Mononuclear cell (primary cell): Measurements from ENCODE around the gene KLF2. TPM values are rescaled to one million over a fixed set of nuclear protein-coding genes. Genes with fewer than 3 reads are reported as not detected.

ENCODE experiments used
- H3K27me3 ChIP-seq: 2 replicates; pipeline ENCODE4 v1.6.0; 2011; ENCODE audit warnings: low read length, control low read depth; ENCODE audit not compliant: insufficient read depth
- H3K4me1 ChIP-seq: 2 replicates; pipeline ENCODE4 v1.5.1; 2011; ENCODE audit warnings: mild to moderate bottlenecking, low read length, control low read depth; ENCODE audit not compliant: insufficient read depth
- H3K4me3 ChIP-seq: 2 replicates; pipeline ENCODE4 v1.5.1; 2011; ENCODE audit warnings: mild to moderate bottlenecking, low read length, moderate library complexity
- H3K9me3 ChIP-seq: 2 replicates; pipeline ENCODE4 v1.5.1; 2011; ENCODE audit warnings: low read depth, mild to moderate bottlenecking, control low read depth, low read length
- total RNA-seq: library from RNA; depleted of rRNA; stranded (reverse); fragments of >200 nt; gene quantifications from one replicate; pipeline ENCODE4 v1.2.3, GENCODE V29; 2012

KLF2 gene
- total RNA-seq, 1 donor = 184 TPM

DNA sequence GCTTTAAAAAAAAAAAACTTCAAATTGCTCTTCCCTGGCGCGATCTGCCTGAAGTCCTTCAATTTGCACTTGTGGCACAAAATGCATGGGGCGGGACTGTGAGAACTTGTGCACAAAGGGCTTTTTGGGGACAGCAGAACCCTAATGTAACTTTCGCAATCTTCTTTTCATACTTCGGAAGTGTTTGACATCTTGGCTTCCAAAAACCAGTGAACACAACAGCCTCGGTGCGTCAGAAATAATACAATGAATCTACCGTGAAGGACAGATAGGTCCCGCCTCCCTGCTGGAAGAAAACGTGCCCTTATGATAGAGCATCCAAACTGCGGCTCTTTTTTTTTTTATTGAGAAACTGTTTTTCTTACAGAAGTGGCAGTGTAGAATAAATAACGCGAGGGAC, 36.6 kb downstream of the KLF2 start:
- Histone ChIP-seq H3K4me3 (no peak overlapping the region), H3K9me3 (no peaks in the 10 kb centered on the region), H3K27me3 (no peaks in the 10 kb centered on the region), H3K4me1 (peaks cover 86% of the 10 kb centered on the region)

- H3K4me1 ChIP-seq = peaks cover 86% of the 10 kb centered on the region
- H3K9me3 ChIP-seq = no peaks in the 10 kb centered on the region
- no peaks in the 10 kb centered on the region for H3K27me3 ChIP-seq
- H3K4me3 ChIP-seq = no peak overlapping the region
Observed at GRCh38 chr19:16361926-16362325, 37.3 kb downstream of the KLF2 start.

GRCh38 chr19:16363133-16363851, 38.7 kb downstream of the KLF2 start:
- Histone ChIP-seq H3K9me3 (no peaks in the 10 kb centered on the region), H3K4me3 (no peak overlapping the region), H3K27me3 (no peaks in the 10 kb centered on the region), H3K4me1 (peaks cover 100% of the 10 kb centered on the region)

DNA sequence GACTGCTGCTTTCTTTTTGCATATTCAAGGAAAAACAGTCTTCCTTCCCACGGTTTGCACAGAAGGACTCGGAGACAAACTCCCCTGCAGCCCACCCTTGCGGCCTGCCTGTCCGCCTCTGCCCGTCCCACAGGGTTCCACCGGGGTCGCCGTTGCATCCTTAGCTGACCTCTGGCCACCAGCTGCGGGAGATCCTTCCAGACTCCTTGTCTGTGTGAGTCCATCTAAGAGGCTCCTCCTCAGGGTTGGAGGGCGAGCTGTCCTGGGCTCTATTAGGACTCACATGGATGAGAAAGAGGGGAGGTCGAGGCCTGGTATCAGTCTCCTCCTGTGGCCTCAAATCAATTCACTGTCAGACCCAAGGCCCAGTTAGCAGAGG, 39.2 kb downstream of the KLF2 start:
- H3K4me3 ChIP-seq = no peak overlapping the region
- no peaks in the 10 kb centered on the region for H3K9me3 ChIP-seq
- H3K27me3 ChIP-seq = no peaks in the 10 kb centered on the region
- peaks cover 100% of the 10 kb centered on the region for H3K4me1 ChIP-seq

GRCh38 chr19:16364231-16364865, 39.7 kb downstream of the KLF2 start:
- no peaks in the 10 kb centered on the region for H3K9me3 ChIP-seq
- no peak overlapping the region for H3K4me3 ChIP-seq
- H3K27me3 ChIP-seq = no peaks in the 10 kb centered on the region
- H3K4me1 ChIP-seq = peaks cover 100% of the 10 kb centered on the region

GRCh38 chr19:16365300-16365996, 40.8 kb downstream of the KLF2 start:
- H3K4me3 ChIP-seq = no peak overlapping the region
- H3K9me3 ChIP-seq = no peaks in the 10 kb centered on the region
- H3K4me1 ChIP-seq = peaks cover 100% of the 10 kb centered on the region
- H3K27me3 ChIP-seq = no peaks in the 10 kb centered on the region

DNA sequence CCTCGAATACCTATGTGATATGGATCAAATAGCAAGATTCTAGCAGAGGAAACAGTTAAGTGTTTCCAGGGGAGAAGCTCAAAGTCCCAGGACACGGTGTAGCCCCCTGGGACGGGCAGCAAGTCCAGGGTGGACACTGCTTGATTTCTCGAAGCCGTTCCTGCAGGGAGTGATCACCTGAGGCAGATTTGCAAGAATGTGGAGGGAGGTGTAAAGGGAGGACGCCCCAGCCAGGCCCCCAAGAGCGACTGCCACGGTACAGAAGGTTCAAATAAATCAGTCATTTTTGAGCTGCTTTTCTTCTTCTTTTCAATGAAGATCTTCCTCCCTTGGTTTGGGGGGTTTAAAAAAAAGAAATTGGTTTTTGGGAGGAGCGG, 41.4 kb downstream of the KLF2 start:
- Histone ChIP-seq H3K27me3 (no peaks in the 10 kb centered on the region), H3K9me3 (no peaks in the 10 kb centered on the region), H3K4me3 (no peak overlapping the region), H3K4me1 (peaks cover 100% of the 10 kb centered on the region)

DNA sequence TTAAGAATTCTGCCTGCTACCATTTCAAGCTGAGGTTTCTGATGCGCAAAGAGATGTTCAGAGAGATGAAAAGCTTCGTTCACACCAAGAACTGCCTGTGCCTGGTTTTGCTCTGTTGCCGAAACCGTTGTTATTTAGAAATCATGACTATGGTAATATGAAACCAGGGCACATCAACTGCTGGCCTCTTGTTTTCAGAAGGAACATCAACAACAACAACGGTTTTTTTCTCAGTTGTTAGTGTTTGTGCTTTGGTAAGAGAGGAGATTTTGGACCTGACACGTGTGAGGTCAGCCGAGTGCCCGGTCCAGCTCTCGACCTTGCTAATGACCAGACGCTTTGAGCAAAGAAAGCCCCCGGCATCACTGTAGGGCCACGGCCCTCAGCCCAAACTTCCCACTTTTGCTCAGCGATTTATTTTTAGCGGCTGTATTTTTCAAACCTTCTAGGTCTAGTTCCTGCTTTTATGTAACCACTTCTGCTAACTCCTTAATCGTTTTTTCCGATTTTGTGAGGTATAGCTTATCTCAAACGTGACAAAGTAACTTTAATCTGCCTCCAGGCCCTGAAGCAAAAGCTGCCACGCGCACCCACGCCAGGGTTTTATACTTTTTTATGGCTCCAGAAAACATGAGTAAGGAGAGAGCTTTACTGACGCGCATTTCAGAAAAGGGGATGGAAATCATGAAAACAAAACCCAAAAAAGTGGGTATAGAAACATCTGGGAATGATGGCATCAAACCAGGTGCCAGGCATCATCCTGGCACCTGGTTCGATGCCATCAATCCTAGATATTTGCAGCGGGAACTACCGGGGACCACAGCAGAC, 42.0 kb downstream of the KLF2 start:
- H3K27me3 ChIP-seq = no peaks in the 10 kb centered on the region
- H3K9me3 ChIP-seq = no peaks in the 10 kb centered on the region
- peaks cover 100% of the 10 kb centered on the region for H3K4me1 ChIP-seq
- H3K4me3 ChIP-seq = peak overlapping the region; percentile 18

- Histone ChIP-seq H3K4me3 (peak overlapping the region; percentile 18), H3K9me3 (no peaks in the 10 kb centered on the region), H3K4me1 (peaks cover 100% of the 10 kb centered on the region), H3K27me3 (no peaks in the 10 kb centered on the region)
Observed at GRCh38 chr19:16367261-16367683, 42.6 kb downstream of the KLF2 start.

DNA sequence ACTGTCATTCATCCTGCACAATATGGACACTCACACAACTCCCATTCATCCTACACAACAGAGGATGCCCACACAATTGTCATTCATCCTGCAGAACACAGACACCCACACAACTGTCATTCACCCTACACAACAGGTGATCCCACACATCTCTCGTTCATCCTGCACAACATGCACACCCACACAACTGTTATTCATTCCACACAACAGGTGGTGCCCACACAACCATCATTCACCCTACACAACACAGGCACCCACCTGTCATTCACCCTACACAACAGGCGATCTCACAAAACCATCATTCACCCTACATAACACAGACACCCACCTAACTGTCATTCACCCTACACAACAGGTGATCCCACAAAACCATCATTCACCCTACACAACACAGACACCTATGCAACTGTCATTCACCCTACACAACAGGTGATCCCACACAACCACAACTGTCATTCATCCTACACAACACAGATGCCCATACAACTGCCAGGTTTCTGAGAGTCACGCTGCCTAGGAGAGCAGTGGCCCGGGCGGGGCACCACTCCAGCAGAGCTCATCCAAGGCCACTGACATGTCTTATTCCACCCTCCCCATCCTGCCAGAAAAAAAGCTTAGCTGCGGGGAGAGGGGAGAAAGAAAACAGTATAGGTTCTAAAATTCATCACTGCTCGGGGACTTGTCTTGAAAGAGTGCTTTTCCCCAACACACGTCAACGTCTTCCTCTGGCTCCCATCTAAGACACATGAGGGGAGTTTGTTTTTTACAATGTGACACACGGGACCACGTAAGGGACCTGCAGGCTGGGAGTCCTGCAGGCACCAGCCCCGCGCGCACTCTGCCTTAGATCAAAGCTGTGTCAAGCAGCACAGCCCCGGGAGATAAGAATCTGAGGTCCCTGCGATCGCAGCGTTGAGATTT, 44.0 kb downstream of the KLF2 start:
- Histone ChIP-seq H3K4me3 (no peak overlapping the region), H3K9me3 (no peaks in the 10 kb centered on the region), H3K27me3 (no peaks in the 10 kb centered on the region), H3K4me1 (peaks cover 100% of the 10 kb centered on the region)

- Histone ChIP-seq H3K27me3 (no peaks in the 10 kb centered on the region), H3K9me3 (no peaks in the 10 kb centered on the region), H3K4me3 (no peak overlapping the region), H3K4me1 (peaks cover 100% of the 10 kb centered on the region)
Observed at GRCh38 chr19:16369306-16369663, 44.7 kb downstream of the KLF2 start.

DNA sequence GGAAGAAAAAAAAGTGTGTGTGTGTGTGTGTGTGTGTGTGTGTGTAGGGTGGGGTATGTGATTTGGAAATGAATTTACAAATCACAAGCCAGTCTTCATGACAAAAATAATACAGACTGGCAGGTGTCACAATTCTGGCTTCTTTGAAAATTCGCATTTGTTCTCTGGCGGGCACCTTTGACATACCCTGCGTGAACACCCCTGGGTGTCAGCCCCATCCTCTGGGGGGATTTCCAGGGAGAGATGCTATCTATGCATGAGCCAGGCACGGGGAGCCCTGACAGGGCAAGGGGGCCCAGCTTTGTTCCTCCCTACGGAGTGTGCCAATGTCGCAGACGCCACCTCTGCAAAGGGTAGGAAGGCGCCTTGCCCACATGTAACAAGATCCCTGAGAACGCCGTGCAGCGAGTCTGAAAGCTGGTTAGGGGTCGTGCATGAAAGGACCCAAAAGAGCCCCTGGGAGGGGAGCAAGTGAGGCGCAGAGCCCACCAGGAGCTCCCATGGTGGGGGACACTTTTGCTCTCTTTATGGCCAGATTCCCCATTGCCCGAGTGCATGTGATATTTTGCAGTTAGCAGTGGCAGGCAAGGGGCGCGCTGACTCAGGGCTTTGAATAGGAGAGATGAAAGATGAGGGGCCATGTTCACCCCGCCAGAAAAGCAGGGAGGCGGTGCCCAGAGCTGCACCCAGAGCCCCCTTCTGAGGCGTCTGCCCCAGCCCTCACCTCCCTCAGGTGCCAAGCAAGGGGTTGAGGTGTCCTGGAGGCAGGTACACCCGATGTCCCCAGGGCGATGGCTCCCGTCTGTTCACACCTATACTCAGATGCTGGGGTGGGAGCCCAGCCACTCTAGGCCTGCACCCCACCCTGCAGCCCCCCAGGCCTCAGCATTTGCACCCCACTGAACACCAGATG, 45.3 kb downstream of the KLF2 start:
- H3K4me3 ChIP-seq = no peak overlapping the region
- H3K27me3 ChIP-seq = no peaks in the 10 kb centered on the region
- no peaks in the 10 kb centered on the region for H3K9me3 ChIP-seq
- peaks cover 100% of the 10 kb centered on the region for H3K4me1 ChIP-seq

DNA sequence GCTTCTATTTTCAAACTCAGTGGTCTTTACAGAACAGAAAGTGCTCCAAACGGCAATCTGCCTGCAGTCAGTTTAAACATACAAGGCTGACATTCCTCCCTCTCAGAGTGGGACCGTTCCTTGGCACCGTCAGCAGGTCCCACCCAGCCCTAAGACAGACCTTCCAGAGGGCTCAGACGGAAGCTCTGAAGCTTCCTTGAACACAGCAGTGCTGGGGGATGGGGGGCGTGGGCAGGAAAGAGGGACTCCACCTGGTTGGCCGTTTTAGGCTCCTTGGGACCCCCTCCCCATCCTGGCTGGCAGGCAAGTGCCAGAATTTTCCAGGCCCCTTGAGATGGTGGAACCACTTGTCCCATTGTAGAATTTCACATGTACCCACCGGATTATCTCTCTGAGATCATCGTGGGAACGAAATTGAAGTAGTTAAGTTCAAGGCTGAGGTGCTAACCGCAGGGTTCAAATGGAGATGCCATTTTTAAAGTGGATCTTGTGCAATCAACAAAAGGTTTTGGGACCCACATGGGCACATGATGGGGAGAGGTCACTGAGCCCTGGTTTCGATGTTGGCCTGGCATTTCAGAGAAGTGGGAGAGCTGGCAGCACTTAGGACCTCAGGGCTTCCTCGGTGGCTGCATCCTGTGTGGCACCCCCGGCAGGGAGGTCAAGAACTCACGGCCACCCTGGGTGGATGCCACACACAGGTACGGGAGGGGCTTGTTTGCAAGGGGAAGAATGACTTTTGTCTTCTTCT, 46.2 kb downstream of the KLF2 start:
- Histone ChIP-seq H3K9me3 (no peaks in the 10 kb centered on the region), H3K4me1 (peaks cover 100% of the 10 kb centered on the region), H3K27me3 (no peaks in the 10 kb centered on the region), H3K4me3 (no peak overlapping the region)
